NT2/D1 (cell line): ENCODE measurements around the gene EREG.

Experiments
- DNase-seq: peaks from one replicate; pipeline ENCODE4 v3.0.0-alpha.2; 2011; ENCODE audit warnings: low read depth, low spot score
- H3K27me3 ChIP-seq: 2 replicates; pipeline ENCODE4 v1.6.0; 2011; ENCODE audit warnings: mild to moderate bottlenecking; ENCODE audit not compliant: insufficient read length, insufficient read depth
- H3K36me3 ChIP-seq: 2 replicates; pipeline ENCODE4 v1.6.1; 2011; ENCODE audit warnings: mild to moderate bottlenecking, low read length, mixed read lengths; ENCODE audit not compliant: insufficient read depth, insufficient read length
- H3K4me1 ChIP-seq: 2 replicates; pipeline ENCODE4 v1.5.1; 2011; ENCODE audit not compliant: insufficient read depth, insufficient read length
- H3K4me3 ChIP-seq: 2 replicates; pipeline ENCODE4 v1.5.1; 2011; ENCODE audit warnings: low read depth; ENCODE audit not compliant: insufficient read length
- H3K9ac ChIP-seq: 2 replicates; pipeline ENCODE4 v1.6.0; 2011; ENCODE audit warnings: low read depth; ENCODE audit not compliant: insufficient read length
- H3K9me3 ChIP-seq: 2 replicates; pipeline ENCODE4 v1.5.1; 2011; ENCODE audit warnings: mild to moderate bottlenecking, low read length; ENCODE audit not compliant: insufficient read depth
- SUZ12 ChIP-seq: IDR thresholded peaks from 2 replicates; pipeline ENCODE4 v1.6.1; 2011; ENCODE audit not compliant: insufficient read length, insufficient read depth; ENCODE audit errors: extremely low read depth
- YY1 ChIP-seq: IDR thresholded peaks from 2 replicates; pipeline ENCODE4 v1.6.1; 2011; ENCODE audit not compliant: insufficient read length, insufficient read depth
- ZNF274 ChIP-seq: IDR thresholded peaks from 2 replicates; pipeline ENCODE4 v1.6.1; 2011; ENCODE audit warnings: mild to moderate bottlenecking, low read depth, low read length

EREG gene, protein sequence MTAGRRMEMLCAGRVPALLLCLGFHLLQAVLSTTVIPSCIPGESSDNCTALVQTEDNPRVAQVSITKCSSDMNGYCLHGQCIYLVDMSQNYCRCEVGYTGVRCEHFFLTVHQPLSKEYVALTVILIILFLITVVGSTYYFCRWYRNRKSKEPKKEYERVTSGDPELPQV

GRCh38 chr4:74364652-74365491 lies at the start of gene EREG:
Gene EREG, plus strand, starts transcription at chr4:74365145. Its CDS starts 164 bp downstream, at chr4:74365309.
- H3K27me3 ChIP-seq, result peaks cover 29% of the 10 kb centered on the region
- peak within 1 kb of the TSS; percentile 42 for H3K9ac ChIP-seq
- no peaks in the 10 kb centered on the region for H3K4me1 ChIP-seq
- no peaks in the 10 kb centered on the region for H3K9me3 ChIP-seq
- no peak for DNase-seq
- H3K36me3 ChIP-seq, result no peaks in the 10 kb centered on the region
- no peak for TF ChIP-seq ZNF274
- peak within 1 kb of the TSS; percentile 56 for H3K4me3 ChIP-seq

- Histone ChIP-seq H3K9me3 (no peaks in the 10 kb centered on the region), H3K36me3 (no peaks in the 10 kb centered on the region), H3K4me1 (no peaks in the 10 kb centered on the region), H3K27me3 (no peaks in the 10 kb centered on the region), H3K4me3 (no peak overlapping the region), H3K9ac (no peak overlapping the region)
- DNase-seq, result no peak
- TF ChIP-seq SUZ12 (no peak), YY1 (no peak), ZNF274 (no peak)
These were observed 49.6 kb upstream of the EREG start for GRCh38 chr4:74315376-74315775.

DNA sequence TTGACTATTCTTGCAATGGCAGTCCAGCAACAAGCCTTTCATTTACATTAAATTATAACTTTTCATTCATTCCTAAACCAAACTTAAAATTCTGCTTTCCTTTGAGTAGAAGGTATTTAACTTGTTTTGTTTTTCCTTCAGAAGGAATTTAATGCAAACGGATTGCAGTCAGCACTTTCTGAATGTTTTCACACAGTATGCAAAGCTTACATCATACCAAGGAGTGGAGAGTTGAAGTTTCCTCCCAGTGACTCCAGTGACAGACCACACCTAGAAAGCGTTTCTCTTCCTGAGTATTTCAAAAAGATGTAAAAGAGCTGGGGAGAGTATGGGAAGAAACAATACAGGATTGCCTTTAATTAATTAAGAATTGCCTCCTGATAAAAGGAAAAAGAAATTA lies 48.5 kb upstream of the EREG start:
- no peak overlapping the region for H3K9ac ChIP-seq
- H3K36me3 ChIP-seq, result no peaks in the 10 kb centered on the region
- H3K27me3 ChIP-seq, result no peaks in the 10 kb centered on the region
- no peaks in the 10 kb centered on the region for H3K9me3 ChIP-seq
- no peak for DNase-seq
- TF ChIP-seq SUZ12 (no peak), ZNF274 (no peak), YY1 (no peak)
- no peak overlapping the region for H3K4me3 ChIP-seq
- no peaks in the 10 kb centered on the region for H3K4me1 ChIP-seq

DNA sequence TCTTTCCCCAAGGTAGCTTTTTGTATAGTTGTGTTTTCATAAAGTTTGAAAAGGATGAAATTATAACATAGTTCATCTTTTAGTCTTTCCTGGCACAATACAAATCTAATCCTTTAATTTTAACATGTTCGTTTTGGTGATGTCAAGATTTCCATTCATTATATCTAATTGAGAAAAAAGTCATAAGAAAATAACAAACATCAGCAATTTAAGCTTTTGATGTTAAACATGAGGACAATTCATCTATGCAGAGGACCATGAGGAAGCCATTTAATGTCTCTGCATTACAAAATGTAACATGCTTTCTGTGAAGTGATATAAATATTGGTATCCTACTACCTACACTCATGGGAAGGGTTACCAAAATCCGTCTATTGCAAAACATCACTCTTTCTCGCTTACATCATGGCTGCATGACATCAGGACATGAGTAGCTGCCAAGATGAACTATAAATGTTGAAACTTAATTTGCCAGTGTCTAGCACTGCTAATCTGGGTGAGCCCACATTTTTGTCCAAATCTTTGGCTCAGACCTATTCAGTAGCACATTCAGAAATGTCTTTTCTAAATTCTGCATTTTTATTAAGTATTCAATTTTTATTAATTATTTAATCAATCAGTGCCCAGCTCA lies 47.2 kb upstream of the EREG start:
- H3K27me3 ChIP-seq, result no peaks in the 10 kb centered on the region
- H3K4me1 ChIP-seq, result no peaks in the 10 kb centered on the region
- H3K9ac ChIP-seq, result no peak overlapping the region
- no peak for DNase-seq
- no peaks in the 10 kb centered on the region for H3K9me3 ChIP-seq
- no peak overlapping the region for H3K4me3 ChIP-seq
- TF ChIP-seq SUZ12 (no peak), ZNF274 (no peak), YY1 (no peak)
- H3K36me3 ChIP-seq, result no peaks in the 10 kb centered on the region

- no peaks in the 10 kb centered on the region for H3K27me3 ChIP-seq
- no peaks in the 10 kb centered on the region for H3K4me1 ChIP-seq
- DNase-seq, result no peak
- H3K36me3 ChIP-seq, result no peaks in the 10 kb centered on the region
- no peaks in the 10 kb centered on the region for H3K9me3 ChIP-seq
- no peak overlapping the region for H3K4me3 ChIP-seq
- no peak overlapping the region for H3K9ac ChIP-seq
- no peak for TF ChIP-seq SUZ12
- no peak for TF ChIP-seq ZNF274
- TF ChIP-seq YY1, result no peak
These were observed 46.7 kb upstream of the EREG start for GRCh38 chr4:74318276-74318675.

DNA sequence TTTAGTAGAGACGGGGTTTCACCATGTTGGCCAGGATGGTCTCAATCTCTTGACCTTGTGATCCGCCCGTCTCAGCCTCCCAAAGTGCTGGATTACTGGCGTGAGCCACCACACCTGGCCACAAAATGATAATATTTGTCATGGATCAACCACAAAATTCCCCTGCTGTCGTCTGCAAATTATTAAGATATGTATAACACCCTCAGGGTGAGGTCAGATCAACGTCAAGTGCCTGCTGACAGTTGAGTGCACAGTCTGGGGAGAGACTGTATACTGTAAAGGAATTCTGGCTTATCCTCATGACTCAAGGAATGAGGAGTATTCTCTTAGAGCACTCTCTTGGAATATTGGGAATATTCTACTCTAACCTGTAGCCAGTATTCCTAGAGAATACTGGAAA lies 45.5 kb upstream of the EREG start:
- no peak overlapping the region for H3K4me3 ChIP-seq
- H3K9ac ChIP-seq, result no peak overlapping the region
- TF ChIP-seq ZNF274 (no peak), YY1 (no peak), SUZ12 (no peak)
- no peaks in the 10 kb centered on the region for H3K27me3 ChIP-seq
- no peaks in the 10 kb centered on the region for H3K4me1 ChIP-seq
- H3K9me3 ChIP-seq, result no peaks in the 10 kb centered on the region
- DNase-seq, result no peak
- H3K36me3 ChIP-seq, result no peaks in the 10 kb centered on the region

DNA sequence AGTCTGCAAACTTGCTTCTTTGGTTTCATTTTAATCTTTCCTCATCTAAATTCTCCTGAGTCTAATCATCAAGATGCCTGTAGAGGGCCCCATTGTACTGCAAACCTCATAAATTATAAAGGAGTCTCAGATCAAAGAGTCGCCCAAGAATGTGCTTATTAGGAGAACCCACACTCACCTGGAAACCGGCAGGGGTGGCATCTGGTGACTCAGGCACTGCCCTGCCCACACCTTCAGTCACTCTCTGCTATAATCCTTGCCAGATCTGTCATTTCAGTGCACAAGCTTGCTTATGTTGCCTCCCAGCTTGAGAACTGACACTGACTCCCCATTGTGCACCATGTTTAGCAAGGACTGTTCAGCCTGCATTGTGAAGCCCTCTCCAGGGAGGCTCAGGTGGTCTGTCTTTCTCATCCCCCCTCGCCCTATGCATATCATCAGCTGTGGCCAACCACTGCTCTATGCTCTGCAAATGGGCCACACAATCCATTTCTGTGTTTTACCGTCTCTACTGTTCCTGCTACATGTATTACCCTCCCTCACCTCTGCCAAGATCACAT lies 44.3 kb upstream of the EREG start:
- TF ChIP-seq YY1 (no peak), SUZ12 (no peak), ZNF274 (no peak)
- Histone ChIP-seq H3K4me3 (no peak overlapping the region), H3K36me3 (no peaks in the 10 kb centered on the region), H3K9ac (no peak overlapping the region), H3K9me3 (no peaks in the 10 kb centered on the region), H3K4me1 (no peaks in the 10 kb centered on the region), H3K27me3 (no peaks in the 10 kb centered on the region)
- DNase-seq, result no peak
